ENCODE data around the gene CRYBB3. TPM values are rescaled to one million over a fixed set of nuclear protein-coding genes. Genes with fewer than 3 reads are reported as not detected.
A peak's percentile ranks its signal among the peaks of the same experiment; 100 is the strongest.
"Not testable (repeated sequence)": the region's sequence is repeated elsewhere in the genome, so short reads cannot be mapped to it uniquely, and the experiment has no call there.

Gene CRYBB3
- total RNA-seq, 1 donor from 2014 or later = not detected

DNA sequence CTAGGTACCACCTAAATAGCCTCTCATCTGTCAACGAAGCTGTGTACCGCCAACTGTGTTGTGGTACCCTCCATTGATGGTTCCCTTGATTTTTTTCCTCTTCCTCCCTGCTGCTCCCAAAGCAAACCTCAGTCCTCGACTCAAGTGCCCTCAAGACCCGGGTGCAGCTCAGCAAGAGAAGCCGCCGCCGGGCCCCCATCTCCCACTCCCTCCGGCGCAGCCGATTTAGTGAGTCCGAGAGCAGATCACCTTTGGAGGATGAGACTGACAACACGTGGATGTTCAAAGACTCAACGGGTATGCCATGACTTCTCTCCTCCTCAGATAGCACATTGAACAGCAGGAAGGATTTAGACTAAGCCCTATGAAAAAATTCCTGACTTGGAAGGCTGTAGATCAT, 22.4 kb upstream of the CRYBB3 start:
- H3K9me3 Mint-ChIP-seq = peaks cover 6% of the 10 kb centered on the region

DNA sequence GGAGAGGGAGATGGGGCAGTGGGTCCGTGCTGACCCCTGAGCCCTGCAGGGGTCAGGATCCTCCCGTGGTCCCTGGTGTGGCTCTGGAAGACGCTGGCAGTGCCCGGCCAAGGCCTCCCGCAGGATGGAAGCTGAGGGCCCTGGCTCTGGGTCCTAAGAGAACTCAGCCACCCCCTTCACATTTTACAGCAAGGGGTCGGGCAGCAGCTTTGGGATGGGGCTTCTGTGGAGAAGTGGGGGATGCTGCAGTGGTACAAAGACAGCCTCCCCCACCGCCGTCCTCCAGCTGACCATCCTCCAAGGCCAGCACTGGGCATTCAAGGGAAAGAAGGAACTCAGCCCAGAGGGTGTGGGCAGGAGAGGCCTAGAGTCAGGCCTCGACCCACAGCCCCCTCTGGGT, 21.8 kb upstream of the CRYBB3 start:
- Mint-ChIP-seq H3K9me3 (peaks cover 6% of the 10 kb centered on the region), H3K4me1 (ENCODE audit: unreplicated experiment) (no peaks in the 10 kb centered on the region), H3K36me3 (peaks cover 12% of the 10 kb centered on the region), H3K27ac (no peak overlapping the region), H3K4me3 (no peak overlapping the region), H3K27me3 (no peaks in the 10 kb centered on the region)
- no peak for DNase-seq (ENCODE audit: extremely low spot score, unreplicated experiment)
- TF ChIP-seq, protein P1, sequence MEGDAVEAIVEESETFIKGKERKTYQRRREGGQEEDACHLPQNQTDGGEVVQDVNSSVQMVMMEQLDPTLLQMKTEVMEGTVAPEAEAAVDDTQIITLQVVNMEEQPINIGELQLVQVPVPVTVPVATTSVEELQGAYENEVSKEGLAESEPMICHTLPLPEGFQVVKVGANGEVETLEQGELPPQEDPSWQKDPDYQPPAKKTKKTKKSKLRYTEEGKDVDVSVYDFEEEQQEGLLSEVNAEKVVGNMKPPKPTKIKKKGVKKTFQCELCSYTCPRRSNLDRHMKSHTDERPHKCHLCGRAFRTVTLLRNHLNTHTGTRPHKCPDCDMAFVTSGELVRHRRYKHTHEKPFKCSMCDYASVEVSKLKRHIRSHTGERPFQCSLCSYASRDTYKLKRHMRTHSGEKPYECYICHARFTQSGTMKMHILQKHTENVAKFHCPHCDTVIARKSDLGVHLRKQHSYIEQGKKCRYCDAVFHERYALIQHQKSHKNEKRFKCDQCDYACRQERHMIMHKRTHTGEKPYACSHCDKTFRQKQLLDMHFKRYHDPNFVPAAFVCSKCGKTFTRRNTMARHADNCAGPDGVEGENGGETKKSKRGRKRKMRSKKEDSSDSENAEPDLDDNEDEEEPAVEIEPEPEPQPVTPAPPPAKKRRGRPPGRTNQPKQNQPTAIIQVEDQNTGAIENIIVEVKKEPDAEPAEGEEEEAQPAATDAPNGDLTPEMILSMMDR (conservative IDR thresholded peaks at IDR 0.05) = no peak

More for the DNA sequence above, 22.4 kb upstream of the CRYBB3 start:
- no peak for DNase-seq (ENCODE audit: extremely low spot score, unreplicated experiment)
- H3K36me3 Mint-ChIP-seq = peaks cover 12% of the 10 kb centered on the region
- no peaks in the 10 kb centered on the region for H3K4me1 Mint-ChIP-seq (ENCODE audit: unreplicated experiment)
- H3K27me3 Mint-ChIP-seq = no peaks in the 10 kb centered on the region
- H3K4me3 Mint-ChIP-seq = no peak overlapping the region
- TF ChIP-seq, protein P1 (conservative IDR thresholded peaks at IDR 0.05) = no peak
- H3K27ac Mint-ChIP-seq = no peak overlapping the region

DNA sequence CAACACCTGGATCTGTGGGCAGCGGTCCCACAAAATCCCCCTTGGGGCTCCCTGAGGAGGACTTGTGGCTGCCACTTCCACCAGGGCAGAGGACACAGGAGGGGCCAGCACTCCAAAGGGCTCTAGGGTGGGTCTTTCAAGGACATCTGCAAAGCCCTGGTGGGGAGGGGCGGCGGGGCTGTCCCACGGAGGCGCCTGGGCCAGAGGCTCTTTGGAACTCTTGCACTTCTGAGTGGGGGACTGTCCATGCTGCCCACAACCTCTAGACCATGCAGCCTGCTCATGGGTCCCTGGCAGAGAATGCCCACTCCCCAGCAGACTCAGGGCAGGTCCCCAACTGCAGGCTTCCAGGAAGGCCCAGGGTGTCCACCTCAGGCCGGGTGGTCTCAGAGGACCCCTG, 21.3 kb upstream of the CRYBB3 start:
- not testable (repeated sequence) for H3K27me3 Mint-ChIP-seq; H3K27ac Mint-ChIP-seq; DNase-seq (ENCODE audit: extremely low spot score, unreplicated experiment); H3K4me3 Mint-ChIP-seq; H3K9me3 Mint-ChIP-seq; H3K4me1 Mint-ChIP-seq (ENCODE audit: unreplicated experiment)
- peaks cover 12% of the 10 kb centered on the region for H3K36me3 Mint-ChIP-seq

DNA sequence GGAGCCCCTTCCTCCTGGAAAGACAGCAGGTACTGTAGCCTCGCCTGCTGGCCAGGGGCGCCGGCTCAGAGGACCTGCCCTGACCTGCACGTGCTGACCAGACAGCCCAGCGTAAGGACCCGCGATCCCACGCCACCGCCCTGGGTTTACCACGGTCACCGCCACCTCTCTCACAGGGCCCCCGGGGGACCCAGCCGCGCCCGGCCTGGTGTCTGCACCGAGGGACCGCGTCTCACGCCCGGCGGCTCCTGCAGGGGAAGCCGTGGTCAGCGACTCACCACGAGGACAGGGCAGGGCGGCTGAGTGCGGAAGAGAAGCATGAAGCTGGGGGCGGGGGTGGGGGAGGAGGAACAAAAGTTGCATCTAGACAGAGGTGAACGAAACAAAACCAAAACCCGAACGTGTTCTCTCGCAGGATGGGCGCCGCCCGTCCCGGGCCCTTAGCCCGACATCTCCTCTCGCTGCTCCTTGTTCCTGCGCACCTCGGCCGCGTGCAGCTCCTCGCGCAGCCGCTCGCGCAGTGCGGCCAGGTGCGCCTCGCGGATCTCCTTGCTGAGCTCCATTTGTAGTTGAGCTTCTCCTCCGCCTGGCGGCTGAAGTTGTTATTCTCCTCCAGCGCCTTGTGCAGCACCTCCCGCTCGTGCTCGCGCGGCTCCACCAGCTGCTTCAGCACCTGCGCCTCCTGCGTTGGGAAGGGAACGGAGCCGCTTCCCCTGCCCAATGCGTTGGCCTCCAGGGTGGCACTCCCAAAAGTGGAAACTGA, 20.6 kb upstream of the CRYBB3 start:
- H3K36me3 Mint-ChIP-seq = peaks cover 12% of the 10 kb centered on the region
- not testable (repeated sequence) for H3K9me3 Mint-ChIP-seq; H3K27ac Mint-ChIP-seq; H3K4me3 Mint-ChIP-seq; H3K4me1 Mint-ChIP-seq (ENCODE audit: unreplicated experiment); H3K27me3 Mint-ChIP-seq; DNase-seq (ENCODE audit: extremely low spot score, unreplicated experiment)

DNA sequence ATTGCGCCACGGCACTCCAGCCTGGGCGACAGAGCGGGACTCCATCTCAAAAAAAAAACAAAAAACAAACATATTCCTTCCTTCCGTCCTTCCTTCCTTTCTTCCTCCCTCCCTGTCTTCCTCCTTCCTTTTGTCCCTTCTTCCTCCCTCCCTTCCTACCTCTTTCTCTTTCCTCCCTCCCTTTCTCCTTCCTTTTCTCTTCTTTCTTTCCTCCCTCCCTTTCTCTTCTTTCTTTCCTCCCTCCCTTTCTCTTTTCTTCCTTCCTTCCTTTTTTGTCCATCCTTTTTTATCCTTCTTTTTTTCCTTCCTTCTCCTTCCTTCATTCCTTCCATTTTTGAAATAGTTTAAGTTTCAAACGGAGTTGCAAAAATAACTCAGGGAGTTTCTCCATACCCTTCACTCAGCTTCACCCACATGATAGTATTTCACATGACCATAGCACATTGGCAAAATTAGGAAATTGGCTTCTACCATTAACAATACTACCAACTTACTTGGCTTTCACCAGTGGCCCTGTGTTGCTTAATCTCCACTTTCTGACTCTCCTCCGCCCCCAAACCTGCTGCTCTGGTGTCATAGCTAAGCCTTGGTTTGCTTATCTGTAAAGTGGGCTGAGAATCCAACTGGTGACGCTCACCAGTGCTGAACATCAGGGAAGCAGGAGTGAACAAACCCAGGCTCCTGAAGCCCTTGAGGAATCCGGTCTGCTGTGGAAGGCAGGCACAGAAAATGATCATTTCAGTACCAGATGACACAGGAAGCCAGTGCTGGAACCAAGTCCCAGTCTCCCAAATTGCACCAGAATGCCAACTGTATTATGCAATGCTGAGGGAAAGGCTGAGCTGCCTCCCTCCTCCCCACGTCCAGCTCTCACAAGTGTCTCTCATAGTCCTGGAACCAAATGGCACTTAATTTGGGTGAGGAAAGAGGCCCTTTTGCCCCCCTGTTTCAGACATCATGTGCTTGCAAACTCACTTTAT, 17.2 kb upstream of the CRYBB3 start:
- Mint-ChIP-seq H3K4me3 (no peak overlapping the region), H3K27me3 (no peaks in the 10 kb centered on the region), H3K27ac (no peak overlapping the region), H3K36me3 (peaks cover 14% of the 10 kb centered on the region), H3K9me3 (peaks cover 6% of the 10 kb centered on the region), H3K4me1 (ENCODE audit: unreplicated experiment) (no peaks in the 10 kb centered on the region)
- DNase-seq (ENCODE audit: extremely low spot score, unreplicated experiment) = no peak
- TF ChIP-seq, protein P1 (conservative IDR thresholded peaks at IDR 0.05) = no peak

DNA sequence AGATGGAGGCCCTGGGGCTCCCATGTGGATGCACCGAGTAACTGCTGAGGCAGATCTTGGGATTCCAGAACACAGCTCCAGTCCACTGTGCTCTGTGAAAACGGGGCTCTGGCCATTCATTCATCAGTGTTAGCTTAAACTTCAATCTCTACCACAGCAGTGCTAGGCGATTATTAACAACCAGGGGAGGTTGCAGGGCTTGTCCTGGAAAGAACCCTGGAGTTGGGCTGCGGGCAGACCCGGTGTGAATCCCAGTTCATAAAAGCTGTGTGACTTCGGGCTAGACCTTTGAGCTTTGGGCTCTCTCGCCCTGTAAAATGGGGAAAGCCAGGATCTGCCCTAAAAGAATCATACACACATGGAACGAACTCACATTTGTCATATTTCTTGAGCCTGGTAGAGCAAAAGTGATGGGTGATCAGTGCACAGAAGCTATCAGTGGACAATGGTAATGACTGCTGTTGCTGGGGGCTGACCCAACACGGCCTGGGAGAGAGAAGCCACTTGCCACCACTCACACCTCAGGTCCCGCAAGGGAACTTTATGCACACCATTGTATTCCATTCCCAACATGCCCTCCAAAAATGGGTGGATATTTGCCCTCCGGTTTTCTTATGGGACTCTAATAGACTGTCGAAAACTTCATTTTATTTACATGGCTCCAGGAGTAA, 15.6 kb upstream of the CRYBB3 start:
- no peak for DNase-seq (ENCODE audit: extremely low spot score, unreplicated experiment)
- TF ChIP-seq, protein P1 (conservative IDR thresholded peaks at IDR 0.05) = no peak
- Mint-ChIP-seq H3K27ac (peak overlapping the region; percentile 61), H3K36me3 (peaks cover 16% of the 10 kb centered on the region), H3K27me3 (no peaks in the 10 kb centered on the region), H3K4me3 (no peak overlapping the region), H3K9me3 (peaks cover 6% of the 10 kb centered on the region), H3K4me1 (ENCODE audit: unreplicated experiment) (no peaks in the 10 kb centered on the region)
